Stimulated activated memory B cell treated with anti-CD40 and anti-IgM and Interleukin-4, amounts not matched to agents 10 μg/mL and 1 μg/mL and 100 μg/mL, for 72 hours (primary cell): ENCODE results near the gene IKBKE.

Experiments
- ATAC-seq: fragments of 150-1000 bp; cut with Tn5 transposase; 2 replicates; pipeline ENCODE4 v1.10.0; 2021
- H3K27ac Mint-ChIP-seq: one replicate; pipeline ENCODE4 v1.8.0; 2022; ENCODE audit warnings: mild to moderate bottlenecking, mixed read lengths
- H3K27me3 Mint-ChIP-seq: one replicate; pipeline ENCODE4 v1.8.0; 2022; ENCODE audit warnings: mixed read lengths
- H3K36me3 Mint-ChIP-seq: one replicate; pipeline ENCODE4 v1.8.0; 2022; ENCODE audit warnings: mixed read lengths
- H3K4me1 Mint-ChIP-seq: one replicate; pipeline ENCODE4 v1.8.0; 2022; ENCODE audit warnings: mixed read lengths
- H3K4me3 Mint-ChIP-seq: one replicate; pipeline ENCODE4 v1.8.0; 2022; ENCODE audit warnings: mild to moderate bottlenecking, moderate library complexity, mixed read lengths
- H3K9me3 Mint-ChIP-seq: one replicate; pipeline ENCODE4 v1.8.0; 2022; ENCODE audit warnings: mixed read lengths

The IKBKE gene

DNA sequence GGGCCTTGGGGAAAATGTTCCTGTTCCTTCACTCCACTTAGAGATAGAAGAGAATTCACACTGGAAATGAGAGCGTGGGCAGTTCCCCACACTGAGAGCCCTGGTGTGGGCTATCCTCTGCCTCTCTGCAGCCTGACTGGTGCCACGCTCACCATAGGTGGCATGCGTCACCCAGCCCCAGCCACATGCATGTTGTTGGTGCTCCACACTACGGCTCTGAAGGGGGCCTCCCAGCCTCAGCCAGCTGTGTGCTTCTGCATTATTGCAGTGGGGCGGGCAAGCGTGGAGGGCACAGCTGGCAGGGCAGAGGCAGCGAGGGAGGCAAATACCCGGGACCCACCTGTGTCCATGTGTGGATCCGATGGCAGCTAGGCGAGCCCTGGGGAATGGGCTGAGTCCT lies 22.3 kb downstream of the IKBKE start:
- H3K9me3 Mint-ChIP-seq, result no peaks in the 10 kb centered on the region
- peaks cover 31% of the 10 kb centered on the region for H3K4me1 Mint-ChIP-seq
- ATAC-seq, result no peak
- peaks cover 45% of the 10 kb centered on the region for H3K36me3 Mint-ChIP-seq
- H3K27ac Mint-ChIP-seq, result no peak overlapping the region
- no peaks in the 10 kb centered on the region for H3K27me3 Mint-ChIP-seq
- H3K4me3 Mint-ChIP-seq, result no peak overlapping the region

GRCh38 chr1:206493279-206493678 lies 23.0 kb downstream of the IKBKE start:
- Mint-ChIP-seq H3K36me3 (peaks cover 44% of the 10 kb centered on the region), H3K27ac (no peak overlapping the region), H3K4me1 (peaks cover 38% of the 10 kb centered on the region), H3K27me3 (no peaks in the 10 kb centered on the region), H3K9me3 (no peaks in the 10 kb centered on the region), H3K4me3 (no peak overlapping the region)
- ATAC-seq, result no peak

GRCh38 chr1:206495011-206495461 lies 24.8 kb downstream of the IKBKE start:
- Mint-ChIP-seq H3K4me1 (peaks cover 45% of the 10 kb centered on the region), H3K27me3 (no peaks in the 10 kb centered on the region), H3K36me3 (peaks cover 45% of the 10 kb centered on the region), H3K4me3 (peak overlapping the region; percentile 38), H3K9me3 (no peaks in the 10 kb centered on the region), H3K27ac (peak overlapping the region; percentile 82)
- peak; percentile 32 for ATAC-seq

DNA sequence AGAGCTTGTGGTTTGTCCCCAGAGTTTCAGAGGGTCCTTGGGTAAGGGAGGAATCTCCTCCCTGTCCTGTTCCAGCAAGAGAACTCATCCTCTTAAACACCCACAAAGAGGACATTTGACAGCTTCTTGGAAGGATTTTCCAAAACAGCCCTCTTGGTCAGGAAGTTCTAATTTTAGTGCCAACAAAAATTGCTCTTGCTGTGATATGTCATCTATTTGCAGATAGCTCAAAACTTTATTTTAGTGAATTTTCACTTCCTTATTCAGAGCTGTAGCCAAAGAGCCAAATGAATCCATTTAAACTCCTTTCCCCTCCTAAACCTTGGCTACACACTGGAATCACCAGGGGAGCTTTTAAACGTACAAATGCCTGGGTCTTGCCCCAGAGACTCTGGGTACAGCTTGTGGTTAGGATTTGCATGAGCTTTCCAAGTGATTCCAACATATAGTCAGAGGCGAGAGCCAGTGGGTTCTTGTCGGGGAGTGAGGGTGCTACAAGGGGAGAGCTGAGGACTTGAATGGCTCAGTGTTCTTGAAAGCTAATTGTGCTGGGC lies 25.3 kb downstream of the IKBKE start:
- Mint-ChIP-seq H3K36me3 (peaks cover 40% of the 10 kb centered on the region), H3K27ac (peak overlapping the region; percentile 82), H3K4me1 (peaks cover 45% of the 10 kb centered on the region), H3K9me3 (no peaks in the 10 kb centered on the region), H3K4me3 (no peak overlapping the region), H3K27me3 (no peaks in the 10 kb centered on the region)
- peak; percentile 64 for ATAC-seq

DNA sequence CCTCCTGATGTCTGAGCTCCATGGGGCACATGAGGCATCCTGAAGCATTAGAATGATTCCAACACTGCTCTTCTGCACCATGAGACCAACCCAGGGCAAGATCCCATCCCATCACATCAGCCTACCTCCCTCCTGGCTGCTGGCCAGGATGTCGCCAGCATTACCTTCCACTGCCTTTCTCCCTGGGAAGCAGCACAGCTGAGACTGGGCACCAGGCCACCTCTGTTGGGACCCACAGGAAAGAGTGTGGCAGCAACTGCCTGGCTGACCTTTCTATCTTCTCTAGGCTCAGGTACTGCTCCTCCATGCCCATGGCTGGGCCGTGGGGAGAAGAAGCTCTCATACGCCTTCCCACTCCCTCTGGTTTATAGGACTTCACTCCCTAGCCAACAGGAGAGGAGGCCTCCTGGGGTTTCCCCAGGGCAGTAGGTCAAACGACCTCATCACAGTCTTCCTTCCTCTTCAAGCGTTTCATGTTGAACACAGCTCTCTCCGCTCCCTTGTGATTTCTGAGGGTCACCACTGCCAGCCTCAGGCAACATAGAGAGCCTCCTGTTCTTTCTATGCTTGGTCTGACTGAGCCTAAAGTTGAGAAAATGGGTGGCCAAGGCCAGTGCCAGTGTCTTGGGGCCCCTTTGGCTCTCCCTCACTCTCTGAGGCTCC lies 26.0 kb downstream of the IKBKE start:
- Mint-ChIP-seq H3K27me3 (no peaks in the 10 kb centered on the region), H3K4me1 (peaks cover 45% of the 10 kb centered on the region), H3K4me3 (peak overlapping the region; percentile 36), H3K36me3 (peaks cover 33% of the 10 kb centered on the region), H3K9me3 (no peaks in the 10 kb centered on the region), H3K27ac (peak overlapping the region; percentile 82)
- ATAC-seq, result peak; percentile 89

DNA sequence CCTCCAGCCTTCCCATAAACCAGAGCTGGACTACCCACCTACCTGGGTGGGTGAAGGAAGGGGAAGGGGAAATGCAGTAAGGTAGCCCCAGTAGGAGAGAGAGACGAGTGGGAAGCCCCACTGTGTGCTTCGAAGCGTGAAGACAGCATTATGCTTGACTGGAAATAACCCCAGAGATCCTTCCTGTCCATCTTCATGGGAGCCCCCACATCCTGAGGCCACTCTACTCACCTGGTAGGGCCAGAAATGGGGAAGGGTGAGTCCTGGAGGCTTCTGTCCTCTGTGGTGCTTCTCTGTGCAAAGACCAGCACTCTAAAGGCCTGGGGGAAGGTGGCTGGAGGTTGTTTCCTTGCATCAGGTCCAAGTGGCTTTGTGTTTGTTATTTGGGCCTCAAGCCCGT lies 27.1 kb downstream of the IKBKE start:
- H3K4me1 Mint-ChIP-seq, result peaks cover 45% of the 10 kb centered on the region
- peak overlapping the region; percentile 40 for H3K4me3 Mint-ChIP-seq
- H3K36me3 Mint-ChIP-seq, result peaks cover 25% of the 10 kb centered on the region
- H3K27me3 Mint-ChIP-seq, result no peaks in the 10 kb centered on the region
- H3K27ac Mint-ChIP-seq, result peak overlapping the region; percentile 82
- H3K9me3 Mint-ChIP-seq, result no peaks in the 10 kb centered on the region
- ATAC-seq, result peak; percentile 44

DNA sequence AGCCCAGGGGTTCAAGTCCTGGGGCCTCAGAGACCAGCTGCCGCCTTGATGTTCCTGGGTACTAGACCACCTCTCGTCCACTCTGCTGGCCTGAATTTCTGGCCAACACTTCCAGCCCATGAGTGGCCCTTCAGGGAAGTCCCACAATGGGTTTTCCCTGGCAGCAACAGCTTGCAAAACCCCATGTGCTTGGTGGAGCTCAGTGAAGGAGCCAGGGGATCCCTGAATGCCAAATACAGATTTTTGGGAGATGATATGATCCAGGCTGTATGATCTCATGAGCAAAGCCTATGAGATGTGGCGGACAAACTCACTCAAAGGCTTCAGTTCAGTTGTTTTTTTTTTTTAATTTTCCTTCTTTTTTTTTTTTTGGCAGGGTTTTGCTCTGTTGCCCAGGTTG lies 27.5 kb downstream of the IKBKE start:
- no peak for ATAC-seq
- Mint-ChIP-seq H3K4me3 (no peak overlapping the region), H3K27me3 (no peaks in the 10 kb centered on the region), H3K4me1 (peaks cover 45% of the 10 kb centered on the region), H3K9me3 (no peaks in the 10 kb centered on the region), H3K27ac (peak overlapping the region; percentile 82), H3K36me3 (peaks cover 21% of the 10 kb centered on the region)

DNA sequence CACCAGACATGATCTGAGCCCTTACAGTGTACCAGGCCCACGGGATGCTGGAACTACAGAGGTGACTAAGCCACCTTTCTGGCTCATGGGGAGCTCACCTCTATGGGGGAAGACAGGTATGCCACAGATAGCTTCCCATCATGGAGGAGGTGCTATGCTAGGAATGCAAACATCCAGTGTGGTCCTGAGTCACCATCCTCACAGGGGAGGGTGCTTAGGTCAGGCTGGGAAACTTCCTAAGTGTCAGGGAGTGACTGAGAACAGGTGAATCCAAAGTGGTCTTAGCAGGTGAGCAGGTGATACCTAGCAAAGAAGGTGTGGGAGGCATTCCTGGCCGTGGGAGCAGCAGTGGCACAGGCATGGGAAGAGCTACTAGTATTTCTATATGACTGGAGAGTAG lies 28.4 kb downstream of the IKBKE start:
- Mint-ChIP-seq H3K36me3 (peaks cover 12% of the 10 kb centered on the region), H3K4me3 (no peak overlapping the region), H3K27ac (no peak overlapping the region), H3K9me3 (no peaks in the 10 kb centered on the region), H3K27me3 (no peaks in the 10 kb centered on the region), H3K4me1 (peaks cover 45% of the 10 kb centered on the region)
- no peak for ATAC-seq

DNA sequence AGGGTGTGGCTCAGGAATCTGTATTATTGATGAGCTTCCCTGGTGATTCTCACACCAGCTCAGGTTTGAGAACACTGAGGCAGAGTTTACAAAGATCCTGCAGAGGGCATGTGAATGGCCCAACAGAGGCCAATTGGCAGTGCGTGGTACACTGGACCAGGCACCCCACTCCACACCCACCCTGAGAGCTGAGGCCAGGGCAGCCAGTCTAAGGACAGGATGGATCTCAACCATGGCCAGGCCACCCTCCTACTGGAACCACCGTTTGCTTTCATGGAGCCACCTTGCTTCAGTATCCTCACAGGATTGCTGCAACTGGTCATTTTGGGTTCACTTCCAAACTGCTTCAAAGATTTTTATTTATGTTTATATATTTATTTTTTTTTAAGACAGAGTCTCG lies 29.8 kb downstream of the IKBKE start:
- Mint-ChIP-seq H3K9me3 (no peaks in the 10 kb centered on the region), H3K4me1 (peaks cover 52% of the 10 kb centered on the region), H3K27ac (no peak overlapping the region), H3K27me3 (no peaks in the 10 kb centered on the region), H3K4me3 (no peak overlapping the region), H3K36me3 (peaks cover 12% of the 10 kb centered on the region)
- no peak for ATAC-seq

DNA sequence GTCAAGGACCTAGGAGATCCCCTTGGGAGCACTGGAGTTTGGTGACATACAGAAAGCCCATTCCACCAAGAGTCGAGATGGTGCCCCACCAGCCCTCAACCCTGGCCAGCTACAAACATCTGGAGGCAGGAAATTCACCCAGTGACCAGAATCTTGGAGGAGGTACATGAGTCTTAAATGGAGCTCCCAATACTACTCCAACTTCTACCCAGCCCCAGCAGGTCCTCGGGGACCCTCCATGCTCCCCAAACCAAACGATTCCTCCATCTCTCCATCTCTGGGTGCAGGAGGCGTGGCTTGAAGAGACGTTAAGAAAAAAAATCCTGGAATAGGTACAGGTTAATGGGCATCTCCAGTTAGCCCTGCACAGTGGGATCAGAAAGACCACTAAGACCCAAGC lies 31.6 kb downstream of the IKBKE start:
- Mint-ChIP-seq H3K27ac (no peak overlapping the region), H3K4me1 (peaks cover 50% of the 10 kb centered on the region), H3K27me3 (no peaks in the 10 kb centered on the region), H3K4me3 (no peak overlapping the region), H3K36me3 (peaks cover 12% of the 10 kb centered on the region), H3K9me3 (no peaks in the 10 kb centered on the region)
- ATAC-seq, result no peak

- H3K9me3 Mint-ChIP-seq, result no peaks in the 10 kb centered on the region
- H3K4me3 Mint-ChIP-seq, result no peak overlapping the region
- peaks cover 45% of the 10 kb centered on the region for H3K4me1 Mint-ChIP-seq
- no peak overlapping the region for H3K27ac Mint-ChIP-seq
- ATAC-seq, result no peak
- H3K36me3 Mint-ChIP-seq, result peaks cover 12% of the 10 kb centered on the region
- no peaks in the 10 kb centered on the region for H3K27me3 Mint-ChIP-seq
Measured at GRCh38 chr1:206502403-206502802, 32.1 kb downstream of the IKBKE start.

- H3K9me3 Mint-ChIP-seq, result no peaks in the 10 kb centered on the region
- H3K4me3 Mint-ChIP-seq, result no peak overlapping the region
- H3K36me3 Mint-ChIP-seq, result peaks cover 11% of the 10 kb centered on the region
- ATAC-seq, result no peak
- H3K4me1 Mint-ChIP-seq, result peaks cover 42% of the 10 kb centered on the region
- no peak overlapping the region for H3K27ac Mint-ChIP-seq
- no peaks in the 10 kb centered on the region for H3K27me3 Mint-ChIP-seq
Measured at GRCh38 chr1:206502812-206503211, 32.5 kb downstream of the IKBKE start.

GRCh38 chr1:206503591-206504362 lies 33.5 kb downstream of the IKBKE start:
- H3K4me3 Mint-ChIP-seq, result no peak overlapping the region
- no peak overlapping the region for H3K27ac Mint-ChIP-seq
- no peaks in the 10 kb centered on the region for H3K9me3 Mint-ChIP-seq
- H3K4me1 Mint-ChIP-seq, result peaks cover 42% of the 10 kb centered on the region
- H3K27me3 Mint-ChIP-seq, result peaks cover 6% of the 10 kb centered on the region
- peak; percentile 74 for ATAC-seq
- peaks cover 3% of the 10 kb centered on the region for H3K36me3 Mint-ChIP-seq

- Mint-ChIP-seq H3K27ac (no peak overlapping the region), H3K27me3 (peaks cover 12% of the 10 kb centered on the region), H3K9me3 (no peaks in the 10 kb centered on the region), H3K4me1 (peaks cover 42% of the 10 kb centered on the region), H3K4me3 (no peak overlapping the region), H3K36me3 (no peaks in the 10 kb centered on the region)
- ATAC-seq, result no peak
Measured at GRCh38 chr1:206504363-206504713, 34.1 kb downstream of the IKBKE start.

- peak overlapping the region; percentile 81 for H3K4me3 Mint-ChIP-seq
- peaks cover 20% of the 10 kb centered on the region for H3K27me3 Mint-ChIP-seq
- ATAC-seq, result no peak
- H3K4me1 Mint-ChIP-seq, result peaks cover 42% of the 10 kb centered on the region
- H3K9me3 Mint-ChIP-seq, result no peaks in the 10 kb centered on the region
- H3K36me3 Mint-ChIP-seq, result no peaks in the 10 kb centered on the region
- peak overlapping the region; percentile 69 for H3K27ac Mint-ChIP-seq
Measured at GRCh38 chr1:206505702-206506355, 35.6 kb downstream of the IKBKE start.
